SKM-1 treated with dmso at 0.1 percent for 144 hours (cell line): Measurements from ENCODE around the gene GNB3.

Experiments
- DNase-seq: peaks from one replicate; lab custom pipeline; 2025; ENCODE audit not compliant: unreplicated experiment; lab: John Stamatoyannopoulos, UW

GNB3 gene

GRCh38 chr12:6840761-6841515 lies at the start of gene GNB3:
Gene GNB3 (plus strand): TSS chr12:6840925. CDS start chr12:6841288, 363 bp downstream.
- DNase-seq: no peak

GRCh38 chr12:6791931-6792520 lies 48.7 kb upstream of the GNB3 start:
- no peak for DNase-seq

GRCh38 chr12:6792522-6793201 lies 48.1 kb upstream of the GNB3 start:
- DNase-seq: peak; percentile 64

- no peak for DNase-seq
Measured at GRCh38 chr12:6795088-6795487, 45.6 kb upstream of the GNB3 start.

GRCh38 chr12:6796576-6796975 lies 44.1 kb upstream of the GNB3 start:
- DNase-seq: no peak

GRCh38 chr12:6799147-6799546 lies 41.6 kb upstream of the GNB3 start:
- no peak for DNase-seq

GRCh38 chr12:6807170-6807569 lies 33.6 kb upstream of the GNB3 start:
- DNase-seq: no peak

GRCh38 chr12:6809056-6809455 lies 31.7 kb upstream of the GNB3 start:
- DNase-seq: no peak

GRCh38 chr12:6810758-6811157 lies 30.0 kb upstream of the GNB3 start:
- DNase-seq: no peak

GRCh38 chr12:6813363-6813762 lies 27.4 kb upstream of the GNB3 start:
- no peak for DNase-seq

- no peak for DNase-seq
Measured at GRCh38 chr12:6816598-6816997, 24.1 kb upstream of the GNB3 start.

GRCh38 chr12:6817098-6817497 lies 23.6 kb upstream of the GNB3 start:
- no peak for DNase-seq

GRCh38 chr12:6817662-6818157 lies 23.0 kb upstream of the GNB3 start:
- DNase-seq: no peak

- DNase-seq: no peak
Measured at GRCh38 chr12:6818222-6818621, 22.5 kb upstream of the GNB3 start.

GRCh38 chr12:6818645-6819044 lies 22.1 kb upstream of the GNB3 start:
- DNase-seq: no peak

- DNase-seq: no peak
Measured at GRCh38 chr12:6819106-6820030, 21.4 kb upstream of the GNB3 start.

GRCh38 chr12:6820166-6820565 lies 20.6 kb upstream of the GNB3 start:
- DNase-seq: no peak

- DNase-seq: no peak
Measured at GRCh38 chr12:6821591-6822425, 18.9 kb upstream of the GNB3 start, which contains the start of gene GPR162. Gene GPR162 (plus strand): TSS chr12:6821821. CDS start chr12:6823899, 2,078 bp downstream.

- DNase-seq: no peak
Measured at GRCh38 chr12:6822426-6823135, 18.1 kb upstream of the GNB3 start.
